Keratinocyte (primary cell): ENCODE results near the gene PTCHD4. TPM values are rescaled to one million over a fixed set of nuclear protein-coding genes. Genes with fewer than 3 reads are reported as not detected.

Experiments used
- DNase-seq: peaks from one replicate; pipeline ENCODE4 v3.0.0-alpha.2; 2011; ENCODE audit warnings: low read depth, missing footprints, low spot score
- FAIRE-seq: peaks from 2 replicates; lab custom pipeline; 2011; peaks lifted over from hg19 to GRCh38; lab: Jason Lieb, UNC
- H2AFZ ChIP-seq: 2 replicates; pipeline ENCODE4 v1.6.0; 2012; ENCODE audit warnings: low read length, control low read depth, inconsistent platforms; ENCODE audit not compliant: control insufficient read depth
- H3K27ac ChIP-seq: 2 replicates; pipeline ENCODE4 v1.5.1; 2011; ENCODE audit warnings: low read length; ENCODE audit not compliant: control insufficient read depth, insufficient read depth
- H3K27me3 ChIP-seq: 3 replicates; pipeline ENCODE4 v1.6.0; 2011; ENCODE audit warnings: low read length; ENCODE audit not compliant: control insufficient read depth, insufficient read depth; ENCODE audit errors: extremely low read depth
- H3K36me3 ChIP-seq, 2 experiments: 2 replicates in 1 of 2; 3 replicates in 1 of 2; pipeline ENCODE4 v1.5.1; 2011; ENCODE audit warnings: low read length in 2 of 2, mild to moderate bottlenecking in 1 of 2; ENCODE audit not compliant: control insufficient read depth in 2 of 2, insufficient read depth in 2 of 2; ENCODE audit errors: extremely low read depth in 1 of 2
- H3K4me1 ChIP-seq: 3 replicates; pipeline ENCODE4 v1.5.1; 2011; ENCODE audit warnings: low read length; ENCODE audit not compliant: control insufficient read depth, insufficient read depth; ENCODE audit errors: extremely low read depth
- H3K4me2 ChIP-seq: 3 replicates; pipeline ENCODE4 v1.6.0; 2011; ENCODE audit warnings: low read depth, low read length; ENCODE audit not compliant: control insufficient read depth, insufficient read depth; ENCODE audit errors: extremely low read depth
- H3K4me3 ChIP-seq, 3 experiments: fragments of 200-600 bp in 1 of 3; sonication (generic) in 1 of 3; 2 replicates in 2 of 3; 3 replicates in 1 of 3; pipeline ENCODE4 v1.5.1; 2011 to 2016; ENCODE audit warnings: low read length in 3 of 3, mild to moderate bottlenecking in 3 of 3, control low read depth in 2 of 3, inconsistent platforms in 1 of 3, low read depth in 1 of 3, mixed read lengths in 1 of 3, mixed run types in 1 of 3, moderate library complexity in 1 of 3; ENCODE audit not compliant: control insufficient read depth in 2 of 3, insufficient read depth in 2 of 3; ENCODE audit errors: extremely low read depth in 1 of 3
- H3K79me2 ChIP-seq: 2 replicates; pipeline ENCODE4 v1.6.0; 2012; ENCODE audit warnings: low read length; ENCODE audit not compliant: control insufficient read depth, insufficient read depth
- H3K9ac ChIP-seq: 3 replicates; pipeline ENCODE4 v1.6.0; 2011; ENCODE audit warnings: low read length; ENCODE audit not compliant: control insufficient read depth, insufficient read depth; ENCODE audit errors: extremely low read depth
- H3K9me1 ChIP-seq: 3 replicates; pipeline ENCODE4 v1.6.0; 2011; ENCODE audit warnings: low read length; ENCODE audit not compliant: control insufficient read depth, insufficient read depth; ENCODE audit errors: extremely low read depth
- H3K9me3 ChIP-seq: 2 replicates; pipeline ENCODE4 v1.5.1; 2012; ENCODE audit warnings: low read depth, low read length; ENCODE audit not compliant: control insufficient read depth
- H4K20me1 ChIP-seq: 3 replicates; pipeline ENCODE4 v1.6.0; 2011; ENCODE audit warnings: low read length; ENCODE audit not compliant: control insufficient read depth, insufficient read depth; ENCODE audit errors: extremely low read depth
- CTCF ChIP-seq, 3 experiments: IDR thresholded peaks in 1 of 3; conservative IDR thresholded peaks in 1 of 3; optimal IDR thresholded peaks in 1 of 3; 2 replicates in 2 of 3; 3 replicates in 1 of 3; pipeline versions ENCODE3 to v1.5.1; 2011; ENCODE audit warnings: low read length in 3 of 3, mild to moderate bottlenecking in 3 of 3, moderate library complexity in 2 of 3, control low read depth in 1 of 3, inconsistent platforms in 1 of 3; ENCODE audit not compliant: insufficient read depth in 2 of 3; ENCODE audit errors: extremely low read depth in 1 of 3
- EZH2 ChIP-seq: IDR thresholded peaks from one replicate; pipeline ENCODE4 v1.6.1; 2012; ENCODE audit warnings: inconsistent platforms, mild to moderate bottlenecking, low read length, moderate library complexity
- dilution Hi-C: fragments of 300-500 bp; cut with MboI; formaldehyde crosslinking; loops from one replicate; pipeline ENCODE4 v1.7.0; 2020; ENCODE audit warnings: low sequenced_read_pairs; ENCODE audit not compliant: extremely low pct_ligation_motif_present
- polyA plus RNA-seq, 5 experiments: library from polyadenylated mRNA; depleted of rRNA in 3 of 5; stranded (reverse) in 3 of 5; stranded (forward) in 1 of 5; unstranded in 1 of 5; fragments of >200 nt; gene quantifications; 1 replicate in 1 of 5; 2 replicates in 3 of 5; 3 replicates in 1 of 5; pipeline versions ENCODE4 v1.2.1 to v1.2.3, GENCODE V29; 2011 to 2012; ENCODE audit warnings: missing spikeins in 2 of 5, low read depth in 1 of 5, low replicate concordance in 1 of 5

The PTCHD4 gene
- polyA plus RNA-seq, 1 donor (not counting 4 experiments of a cell fraction or from before 2014, with no cell fraction given), result 0.41 TPM

- no peak overlapping the region for H3K9ac ChIP-seq
- no peak overlapping the region for H2AFZ ChIP-seq
Observed at GRCh38 chr6:48071833-48072232, 39.2 kb downstream of the PTCHD4 start.

DNA sequence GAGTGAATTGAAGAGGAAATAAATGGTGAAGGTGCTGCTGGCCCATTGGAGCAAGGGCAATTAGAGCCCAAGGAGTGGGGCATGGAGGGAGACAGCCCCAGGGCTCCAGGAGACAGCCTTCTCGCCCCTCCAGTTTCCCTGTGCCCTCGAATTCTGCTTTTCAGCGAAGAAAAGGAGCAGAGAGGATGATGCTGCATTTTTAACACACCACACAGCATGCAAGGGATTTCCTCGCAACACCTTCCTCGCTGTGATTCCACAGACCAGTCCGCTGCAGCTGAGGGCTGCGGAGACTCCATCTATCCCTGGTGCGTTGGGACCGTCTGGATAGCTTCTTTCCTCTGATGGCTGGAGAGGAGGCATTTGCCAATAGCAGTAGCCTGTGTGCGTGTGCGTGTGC is 41.7 kb downstream of the PTCHD4 start:
- H3K9me3 ChIP-seq, result no peaks in the 10 kb centered on the region
- no peaks in the 10 kb centered on the region for H4K20me1 ChIP-seq
- no peaks in the 10 kb centered on the region for H3K79me2 ChIP-seq
- no peak for TF ChIP-seq CTCF (optimal IDR thresholded peaks at IDR 0.05 in 1 of 3, IDR thresholded peaks at IDR 0.05 in 1 of 3, conservative IDR thresholded peaks at IDR 0.05 in 1 of 3; ENCODE audit: extremely low read depth in 1 of 3, insufficient read depth in 2 of 3, low read length in 3 of 3)
- TF ChIP-seq EZH2, result peak; percentile 6
- no peak for DNase-seq
- no peak overlapping the region for H3K27ac ChIP-seq
- H3K4me3 ChIP-seq, result peak overlapping the region in 1 of 3 experiments; percentile 29
- H3K27me3 ChIP-seq, result peaks cover 7% of the 10 kb centered on the region
- H3K9me1 ChIP-seq, result no peaks in the 10 kb centered on the region
- H2AFZ ChIP-seq, result peak overlapping the region; percentile 44
- dilution Hi-C loops, result no loop called here
- no peak overlapping the region for H3K9ac ChIP-seq
- peaks cover 4% of the 10 kb centered on the region for H3K4me1 ChIP-seq
- peak overlapping the region; percentile 57 for H3K4me2 ChIP-seq
- peak; percentile 41 for FAIRE-seq
- no peaks in the 10 kb centered on the region for H3K36me3 ChIP-seq

More at GRCh38 chr6:48071833-48072232, 39.2 kb downstream of the PTCHD4 start:
- no peaks in the 10 kb centered on the region for H3K36me3 ChIP-seq
- no peak overlapping the region for H3K4me3 ChIP-seq
- H3K27ac ChIP-seq, result no peak overlapping the region
- DNase-seq, result no peak
- TF ChIP-seq EZH2, result no peak
- TF ChIP-seq CTCF (optimal IDR thresholded peaks at IDR 0.05 in 1 of 3, IDR thresholded peaks at IDR 0.05 in 1 of 3, conservative IDR thresholded peaks at IDR 0.05 in 1 of 3; ENCODE audit: extremely low read depth in 1 of 3, insufficient read depth in 2 of 3, low read length in 3 of 3), result no peak
- H3K9me3 ChIP-seq, result no peaks in the 10 kb centered on the region
- peaks cover 12% of the 10 kb centered on the region for H3K4me1 ChIP-seq
- dilution Hi-C loops, result no loop called here
- peaks cover 7% of the 10 kb centered on the region for H3K27me3 ChIP-seq
- no peaks in the 10 kb centered on the region for H3K9me1 ChIP-seq
- H3K79me2 ChIP-seq, result no peaks in the 10 kb centered on the region
- H4K20me1 ChIP-seq, result no peaks in the 10 kb centered on the region
- H3K4me2 ChIP-seq, result no peak overlapping the region
- no peak for FAIRE-seq
